Measurements from ENCODE around the gene MTA3. TPM values are rescaled to one million over a fixed set of nuclear protein-coding genes. Genes with fewer than 3 reads are reported as not detected.
"Not testable (repeated sequence)": the region's sequence is repeated elsewhere in the genome, so short reads cannot be mapped to it uniquely, and the experiment has no call there.

Gene MTA3
- total RNA-seq, 1 donor = 13.4 TPM

DNA sequence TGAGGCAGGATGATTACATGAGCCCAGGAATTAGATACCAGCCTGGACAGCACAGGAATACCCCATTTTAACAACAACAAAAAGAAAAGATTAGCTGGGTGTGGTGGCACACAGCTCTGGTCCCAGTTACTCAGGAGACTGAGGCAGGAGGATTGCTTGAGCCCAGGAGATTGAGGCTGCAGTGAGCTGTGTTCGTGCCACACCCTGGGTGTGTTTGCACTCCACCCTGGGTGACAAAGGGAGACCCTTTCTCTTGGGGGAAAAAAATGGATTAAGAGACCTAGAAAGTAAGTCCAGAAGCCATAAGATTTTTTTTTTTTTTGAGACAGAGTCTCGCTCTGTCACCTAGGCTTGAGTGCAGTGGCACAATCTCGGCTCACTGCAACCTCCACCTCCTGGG lies 16.2 kb downstream of the MTA3 start:
- H3K4me3 ChIP-seq (ENCODE audit: low read length); H3K4me1 ChIP-seq (ENCODE audit: insufficient read depth, low read length); H3K9me3 ChIP-seq (ENCODE audit: low read depth, low read length); H3K27me3 ChIP-seq (ENCODE audit: insufficient read depth, low read length): not testable (repeated sequence)

DNA sequence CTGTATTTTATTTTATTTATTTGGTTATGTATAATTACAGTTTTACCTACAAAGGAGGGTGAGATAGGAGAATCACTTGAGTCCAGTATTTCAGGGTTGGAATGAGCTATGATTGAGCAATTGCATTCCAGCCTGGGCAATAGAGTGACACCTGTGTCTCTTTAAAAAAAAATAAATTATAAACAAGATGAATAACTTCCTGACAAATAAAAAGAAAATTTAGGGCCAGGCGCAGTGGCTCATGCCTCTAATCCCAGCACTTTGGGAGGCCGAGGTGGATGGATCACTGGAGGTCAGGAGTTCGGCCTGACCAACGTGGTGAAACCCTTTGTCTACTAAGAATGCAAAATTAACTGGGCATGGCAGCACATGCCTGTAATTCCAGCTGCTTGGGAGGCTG lies 17.3 kb downstream of the MTA3 start:
- no peak overlapping the region for H3K4me3 ChIP-seq (ENCODE audit: low read length)
- no peaks in the 10 kb centered on the region for H3K9me3 ChIP-seq (ENCODE audit: low read depth, low read length)
- H3K4me1 ChIP-seq (ENCODE audit: insufficient read depth, low read length) = no peaks in the 10 kb centered on the region
- no peaks in the 10 kb centered on the region for H3K27me3 ChIP-seq (ENCODE audit: insufficient read depth, low read length)

DNA sequence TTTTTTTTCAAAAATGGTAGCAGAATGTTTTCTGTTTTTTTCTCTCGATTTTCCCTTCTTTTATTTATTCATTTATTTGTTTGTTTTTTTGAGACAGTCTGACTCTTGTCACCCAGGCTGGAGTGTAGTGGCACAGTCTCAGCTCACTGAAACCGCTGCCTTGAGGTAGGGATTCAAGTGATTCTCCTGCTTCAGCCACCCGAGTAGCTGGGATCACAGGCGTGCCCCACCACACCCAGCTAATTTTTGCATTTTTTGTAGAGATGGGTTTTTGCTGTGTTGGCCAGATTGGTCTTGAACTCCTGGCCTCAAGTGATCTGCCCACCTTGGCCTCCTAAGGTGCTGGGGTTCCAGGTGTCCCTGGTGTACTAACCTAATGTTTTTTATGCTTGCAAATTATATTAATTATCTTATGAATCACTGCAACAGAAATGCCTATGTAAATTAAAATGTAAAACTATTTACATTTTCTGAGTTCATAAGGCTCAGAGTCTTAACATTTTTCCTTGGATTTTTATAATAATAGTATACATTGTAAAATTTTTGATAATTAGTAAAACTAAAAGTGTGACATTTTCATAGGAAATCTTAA lies 19.2 kb downstream of the MTA3 start:
- no peaks in the 10 kb centered on the region for H3K27me3 ChIP-seq (ENCODE audit: insufficient read depth, low read length)
- H3K9me3 ChIP-seq (ENCODE audit: low read depth, low read length) = no peaks in the 10 kb centered on the region
- no peaks in the 10 kb centered on the region for H3K4me1 ChIP-seq (ENCODE audit: insufficient read depth, low read length)
- H3K4me3 ChIP-seq (ENCODE audit: low read length) = no peak overlapping the region

DNA sequence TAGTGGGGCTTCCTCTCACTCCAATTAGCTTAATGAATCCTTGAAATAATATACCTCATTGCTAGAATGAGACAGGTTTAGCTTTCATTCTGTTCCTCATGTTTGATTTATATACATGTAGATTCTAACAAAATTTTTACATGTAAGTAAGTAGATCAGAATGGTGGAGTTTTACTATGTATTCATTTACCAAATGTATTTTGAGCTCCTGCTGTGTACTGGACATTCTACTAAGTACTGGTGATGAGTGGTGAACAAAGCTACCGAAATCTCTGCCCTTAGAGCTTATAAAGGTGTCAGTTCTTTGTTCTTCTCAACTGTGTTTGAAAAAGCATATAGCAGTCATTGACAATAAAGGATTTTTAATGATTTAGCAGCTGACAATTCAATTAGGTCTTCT lies 19.7 kb downstream of the MTA3 start:
- no peaks in the 10 kb centered on the region for H3K27me3 ChIP-seq (ENCODE audit: insufficient read depth, low read length)
- no peaks in the 10 kb centered on the region for H3K4me1 ChIP-seq (ENCODE audit: insufficient read depth, low read length)
- H3K4me3 ChIP-seq (ENCODE audit: low read length) = no peak overlapping the region
- H3K9me3 ChIP-seq (ENCODE audit: low read depth, low read length) = no peaks in the 10 kb centered on the region

DNA sequence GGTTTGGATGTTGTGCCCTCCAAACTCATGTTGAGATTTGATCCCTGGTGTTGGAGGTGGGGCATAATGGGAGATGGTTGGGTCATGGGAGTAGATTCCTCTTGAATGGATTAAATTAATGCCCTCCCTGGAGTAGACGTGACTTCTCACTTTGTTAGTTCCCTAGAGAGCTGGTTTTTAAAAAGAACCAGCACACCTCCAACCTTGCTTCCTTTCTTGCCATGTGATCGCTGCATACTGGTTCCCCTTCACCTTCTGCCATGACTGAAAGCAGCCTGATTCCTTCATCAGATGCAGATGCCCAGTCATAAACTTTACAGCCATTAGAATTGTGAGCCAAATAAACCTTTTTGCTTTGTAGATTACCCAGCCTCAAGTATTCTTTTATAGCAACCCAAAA lies 21.7 kb downstream of the MTA3 start:
- no peaks in the 10 kb centered on the region for H3K4me1 ChIP-seq (ENCODE audit: insufficient read depth, low read length)
- H3K9me3 ChIP-seq (ENCODE audit: low read depth, low read length) = no peaks in the 10 kb centered on the region
- H3K27me3 ChIP-seq (ENCODE audit: insufficient read depth, low read length) = no peaks in the 10 kb centered on the region
- no peak overlapping the region for H3K4me3 ChIP-seq (ENCODE audit: low read length)

DNA sequence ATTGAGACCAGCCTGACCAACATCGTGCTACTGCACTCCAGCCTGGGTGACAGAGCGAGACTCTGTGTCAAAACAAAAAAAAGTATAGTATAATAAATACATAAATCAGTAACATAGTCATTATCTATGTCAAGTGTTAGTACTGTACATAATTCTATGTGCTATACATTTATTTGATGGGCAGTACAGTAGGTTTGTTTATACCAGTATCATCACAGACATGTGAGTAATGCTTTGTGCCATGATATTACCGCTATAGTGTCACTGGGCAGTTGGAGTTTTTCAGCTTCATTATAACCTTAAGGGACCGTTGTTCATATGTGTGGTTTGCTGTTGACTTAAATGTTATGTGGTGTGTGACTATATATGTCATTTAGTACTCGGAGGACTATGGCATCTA lies 24.9 kb downstream of the MTA3 start:
- no peaks in the 10 kb centered on the region for H3K27me3 ChIP-seq (ENCODE audit: insufficient read depth, low read length)
- H3K4me3 ChIP-seq (ENCODE audit: low read length) = no peak overlapping the region
- no peaks in the 10 kb centered on the region for H3K4me1 ChIP-seq (ENCODE audit: insufficient read depth, low read length)
- H3K9me3 ChIP-seq (ENCODE audit: low read depth, low read length) = no peaks in the 10 kb centered on the region

DNA sequence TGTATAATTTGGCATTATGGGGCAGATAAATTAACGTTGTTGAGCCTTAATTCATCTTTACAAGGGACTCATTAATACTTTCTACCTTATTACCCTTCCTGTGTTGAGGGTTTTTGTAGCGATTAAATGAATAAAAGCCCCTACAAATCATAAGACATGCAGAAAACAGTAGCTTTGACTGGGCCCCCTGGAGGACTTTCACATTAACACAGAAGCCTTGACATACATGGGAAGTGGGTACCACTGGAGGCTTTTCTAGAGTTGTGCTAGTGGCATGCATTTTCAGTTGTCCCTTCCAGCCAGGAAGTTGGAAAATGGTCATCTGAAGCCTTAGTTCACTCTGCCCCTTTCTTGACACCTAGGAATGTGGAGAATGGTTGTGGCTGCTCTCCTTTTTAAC lies 30.2 kb downstream of the MTA3 start:
- no peak overlapping the region for H3K4me3 ChIP-seq (ENCODE audit: low read length)

DNA sequence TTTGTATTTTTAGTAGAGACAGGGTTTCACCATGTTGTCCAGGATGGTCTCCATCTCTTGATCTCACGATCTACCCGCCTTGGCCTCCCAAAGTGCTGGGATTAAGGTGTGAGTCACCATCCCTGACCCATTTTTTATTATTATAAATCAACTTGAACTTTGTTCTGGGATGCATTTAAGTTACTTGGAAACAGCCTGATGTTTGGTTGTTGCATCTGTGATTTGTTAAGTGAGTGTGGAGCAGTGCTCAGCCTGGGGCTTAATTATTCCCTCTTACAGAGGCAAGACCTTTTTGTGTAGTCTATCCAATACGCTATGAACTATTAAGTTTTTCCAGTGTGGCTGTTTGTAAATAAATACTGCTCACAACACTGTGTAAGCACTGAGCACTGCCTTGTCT lies 32.6 kb downstream of the MTA3 start:
- no peak overlapping the region for H3K4me3 ChIP-seq (ENCODE audit: low read length)
- H3K9me3 ChIP-seq (ENCODE audit: low read depth, low read length) = no peaks in the 10 kb centered on the region
- H3K27me3 ChIP-seq (ENCODE audit: insufficient read depth, low read length) = no peaks in the 10 kb centered on the region
- H3K4me1 ChIP-seq (ENCODE audit: insufficient read depth, low read length) = no peaks in the 10 kb centered on the region

More for the DNA sequence above, 30.2 kb downstream of the MTA3 start:
- no peaks in the 10 kb centered on the region for H3K9me3 ChIP-seq (ENCODE audit: low read depth, low read length)
- no peaks in the 10 kb centered on the region for H3K4me1 ChIP-seq (ENCODE audit: insufficient read depth, low read length)
- H3K27me3 ChIP-seq (ENCODE audit: insufficient read depth, low read length) = no peaks in the 10 kb centered on the region

DNA sequence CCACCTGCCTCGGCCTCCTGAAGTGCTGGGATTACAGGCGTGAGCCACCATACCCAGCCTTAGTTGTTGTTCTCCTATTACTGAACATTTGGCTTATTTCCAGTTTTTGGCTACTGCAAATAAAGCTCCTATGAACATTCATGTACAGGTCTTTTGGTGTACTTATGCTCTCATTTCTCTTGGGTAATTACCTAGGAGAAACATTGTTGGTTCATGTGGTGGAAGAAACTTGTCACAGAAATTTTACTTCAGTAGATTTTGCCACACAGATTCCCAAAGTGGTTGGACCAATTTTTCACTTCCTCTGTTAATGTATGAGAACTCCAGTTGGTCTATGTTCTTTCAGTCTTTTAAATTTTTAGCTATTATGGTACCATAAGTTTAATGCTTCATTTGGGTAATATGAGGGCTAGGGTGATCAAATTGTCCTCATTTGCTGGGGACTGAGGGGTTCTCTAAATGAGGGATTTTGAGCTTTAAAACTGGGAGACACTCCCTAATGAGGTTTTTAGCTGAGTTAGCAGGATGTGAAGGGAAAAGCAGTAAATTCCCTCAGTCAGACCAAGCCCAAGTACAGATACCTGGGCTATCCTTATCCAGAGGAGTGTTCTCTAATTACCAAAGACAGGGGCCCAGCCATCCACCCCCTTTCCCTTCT lies 33.9 kb downstream of the MTA3 start:
- Histone ChIP-seq H3K4me1 (ENCODE audit: insufficient read depth, low read length) (no peaks in the 10 kb centered on the region), H3K9me3 (ENCODE audit: low read depth, low read length) (no peaks in the 10 kb centered on the region), H3K4me3 (ENCODE audit: low read length) (no peak overlapping the region), H3K27me3 (ENCODE audit: insufficient read depth, low read length) (no peaks in the 10 kb centered on the region)

DNA sequence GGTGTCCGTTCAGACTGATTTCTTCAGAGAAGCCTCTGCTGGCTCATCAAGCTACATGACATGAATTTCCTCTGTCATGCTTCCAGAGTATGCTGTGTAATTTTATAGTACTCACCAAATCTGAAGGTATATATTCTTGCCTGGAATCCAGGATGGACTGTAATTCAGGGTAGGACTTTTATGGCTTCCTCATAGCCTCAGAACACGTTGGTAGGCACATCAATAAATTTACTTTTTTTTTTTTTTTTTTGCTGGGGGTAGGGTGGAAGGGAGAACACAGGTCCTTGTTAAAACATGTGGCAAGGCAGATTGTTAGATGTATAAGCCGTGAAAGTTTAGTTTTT lies 34.4 kb downstream of the MTA3 start:
- Histone ChIP-seq H3K4me1 (ENCODE audit: insufficient read depth, low read length) (no peaks in the 10 kb centered on the region), H3K27me3 (ENCODE audit: insufficient read depth, low read length) (no peaks in the 10 kb centered on the region), H3K9me3 (ENCODE audit: low read depth, low read length) (no peaks in the 10 kb centered on the region), H3K4me3 (ENCODE audit: low read length) (no peak overlapping the region)

DNA sequence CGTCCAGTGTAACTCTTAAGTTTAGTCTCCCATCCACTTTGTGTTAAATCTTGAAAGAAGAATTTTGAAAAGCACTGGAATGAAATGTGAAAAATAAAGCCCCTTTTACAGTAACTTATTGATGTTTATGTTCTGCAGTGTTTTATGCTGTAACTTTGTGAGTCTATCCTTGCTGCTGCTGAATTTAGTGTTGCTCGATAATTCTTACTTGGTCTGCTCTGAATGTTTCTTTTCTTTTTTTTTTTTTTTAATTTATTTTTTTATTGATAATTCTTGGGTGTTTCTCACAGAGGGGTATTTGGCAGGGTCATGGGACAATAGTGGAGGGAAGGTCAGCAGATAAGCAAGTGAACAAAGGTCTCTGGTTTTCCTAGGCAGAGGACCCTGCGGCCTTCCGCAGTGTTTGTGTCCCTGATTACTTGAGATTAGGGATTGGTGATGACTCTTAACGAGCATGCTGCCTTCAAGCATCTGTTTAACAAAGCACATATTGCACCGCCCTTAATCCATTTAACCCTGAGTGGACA lies 36.0 kb downstream of the MTA3 start:
- not testable (repeated sequence) for H3K9me3 ChIP-seq (ENCODE audit: low read depth, low read length); H3K27me3 ChIP-seq (ENCODE audit: insufficient read depth, low read length); H3K4me1 ChIP-seq (ENCODE audit: insufficient read depth, low read length); H3K4me3 ChIP-seq (ENCODE audit: low read length)

DNA sequence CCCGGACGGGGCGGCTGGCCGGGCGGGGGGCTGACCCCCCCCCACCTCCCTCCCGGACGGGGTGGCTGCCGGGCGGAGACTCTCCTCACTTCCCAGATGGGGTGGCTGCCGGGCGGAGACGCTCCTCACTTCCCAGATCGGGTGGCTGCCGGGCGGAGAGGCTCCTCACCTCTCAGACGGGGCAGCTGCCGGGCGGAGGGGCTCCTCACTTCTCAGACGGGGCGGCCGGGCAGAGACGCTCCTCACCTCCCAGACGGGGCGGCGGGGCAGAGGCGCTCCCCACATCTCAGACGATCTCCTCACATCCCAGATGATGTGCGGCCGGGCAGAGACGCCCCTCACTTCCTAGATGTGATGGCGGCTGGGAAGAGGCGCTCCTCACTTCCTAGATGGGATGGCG lies 37.7 kb downstream of the MTA3 start:
- H3K27me3 ChIP-seq (ENCODE audit: insufficient read depth, low read length) = not testable (repeated sequence)

DNA sequence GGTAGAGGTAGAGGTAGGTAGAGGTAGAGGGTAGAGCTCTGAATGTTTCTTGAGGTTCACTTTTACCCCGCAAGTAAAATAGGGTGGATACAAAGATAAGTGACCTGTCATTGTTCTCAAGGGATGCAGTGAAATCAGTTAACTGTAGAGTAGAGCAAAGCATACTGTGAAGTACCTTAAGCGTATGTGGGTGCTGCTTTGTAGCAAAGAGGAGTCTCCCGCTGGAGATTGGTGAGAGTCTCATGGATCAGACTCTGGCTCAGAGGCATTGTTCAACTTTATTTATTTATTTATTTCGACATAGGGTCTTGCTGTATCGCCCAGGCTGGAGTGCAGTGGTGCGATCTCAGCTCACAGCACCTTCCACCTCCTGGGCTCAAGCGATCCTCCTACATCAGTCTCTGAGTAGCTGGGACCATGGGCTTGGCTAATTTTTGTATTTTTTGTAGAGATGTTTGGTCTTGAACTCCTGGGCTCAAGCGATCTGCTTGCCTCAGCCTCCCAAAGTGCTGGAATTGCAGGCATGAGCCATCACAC lies 38.7 kb downstream of the MTA3 start:
- Histone ChIP-seq H3K9me3 (ENCODE audit: low read depth, low read length) (no peaks in the 10 kb centered on the region), H3K27me3 (ENCODE audit: insufficient read depth, low read length) (no peaks in the 10 kb centered on the region), H3K4me1 (ENCODE audit: insufficient read depth, low read length) (no peaks in the 10 kb centered on the region), H3K4me3 (ENCODE audit: low read length) (no peak overlapping the region)

More for the DNA sequence above, 37.7 kb downstream of the MTA3 start:
- not testable (repeated sequence) for H3K4me3 ChIP-seq (ENCODE audit: low read length); H3K4me1 ChIP-seq (ENCODE audit: insufficient read depth, low read length); H3K9me3 ChIP-seq (ENCODE audit: low read depth, low read length)

DNA sequence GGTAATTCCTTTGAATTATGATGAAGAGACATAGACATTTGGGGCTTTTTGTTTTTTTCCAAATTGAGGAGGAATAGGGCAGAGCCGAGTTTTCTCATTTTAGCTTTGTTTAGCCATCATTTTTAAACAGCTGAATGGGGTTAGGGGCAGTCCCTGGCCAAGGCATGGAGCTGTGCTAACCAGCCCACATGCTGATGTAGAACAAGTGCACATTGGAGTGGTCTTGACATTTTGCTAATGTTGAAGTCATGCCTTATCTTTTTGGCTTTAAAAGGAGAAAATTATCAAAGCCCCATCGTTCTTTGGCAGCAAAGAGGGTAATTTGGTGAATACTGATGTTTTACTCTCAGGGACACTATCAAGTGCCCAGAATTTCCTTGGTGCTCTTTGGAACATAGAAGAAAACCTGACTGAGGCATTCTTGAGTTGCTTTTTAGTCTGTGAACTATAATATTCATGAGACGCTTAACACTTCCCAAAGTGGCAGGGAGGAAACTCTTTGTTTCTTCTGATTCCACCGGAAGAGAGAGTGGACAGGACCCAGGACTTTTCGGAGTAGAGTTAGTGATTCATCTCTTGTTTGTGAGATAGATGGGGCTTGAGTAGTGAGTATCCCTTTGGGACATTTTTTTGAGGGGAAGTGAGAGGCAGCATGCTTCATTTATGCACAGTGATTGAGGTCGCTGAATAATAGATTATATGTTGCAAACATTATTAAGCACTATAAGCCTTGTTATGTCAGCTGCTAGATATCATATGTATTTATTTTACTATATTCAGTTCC lies 45.0 kb downstream of the MTA3 start:
- no peaks in the 10 kb centered on the region for H3K27me3 ChIP-seq (ENCODE audit: insufficient read depth, low read length)
- H3K4me3 ChIP-seq (ENCODE audit: low read length) = no peak overlapping the region
- no peaks in the 10 kb centered on the region for H3K4me1 ChIP-seq (ENCODE audit: insufficient read depth, low read length)
- H3K9me3 ChIP-seq (ENCODE audit: low read depth, low read length) = no peaks in the 10 kb centered on the region

DNA sequence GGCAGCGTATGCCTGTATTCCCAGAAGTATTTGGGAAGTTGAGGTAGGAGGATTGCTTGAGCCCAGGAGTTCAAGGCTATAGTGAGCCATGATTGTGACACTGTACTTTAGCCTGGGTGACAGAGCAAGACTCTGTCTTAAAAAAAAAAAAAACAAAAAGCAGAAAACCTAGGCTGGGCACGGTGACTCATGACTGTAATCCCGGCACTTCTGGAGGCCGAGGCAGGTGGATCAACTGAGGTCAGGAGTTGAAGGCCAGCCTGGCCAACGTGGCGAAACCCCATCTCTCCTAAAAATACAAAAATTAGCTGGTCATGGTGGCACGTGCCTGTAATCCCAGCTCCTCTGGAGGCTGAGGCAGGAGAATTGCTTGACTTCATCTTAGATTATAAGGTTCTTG lies 46.4 kb downstream of the MTA3 start:
- no peaks in the 10 kb centered on the region for H3K9me3 ChIP-seq (ENCODE audit: low read depth, low read length)
- H3K4me3 ChIP-seq (ENCODE audit: low read length) = no peak overlapping the region
- no peaks in the 10 kb centered on the region for H3K4me1 ChIP-seq (ENCODE audit: insufficient read depth, low read length)
- no peaks in the 10 kb centered on the region for H3K27me3 ChIP-seq (ENCODE audit: insufficient read depth, low read length)

All from mononuclear cell (primary cell).